KOPT-K1 (cell line): Measurements from ENCODE around the gene CFDP1.

Source experiments
- H3K27ac ChIP-seq: fragments of 200-600 bp; sonication (generic); 2 replicates; pipeline ENCODE4 v1.5.1; 2016; ENCODE audit warnings: antibody characterized with exemption, mild to moderate bottlenecking, low read depth, low read length; ENCODE audit not compliant: poor library complexity, severe bottlenecking
- H3K36me3 ChIP-seq: fragments of 200-600 bp; sonication (generic); 2 replicates; pipeline ENCODE4 v1.5.1; 2017; ENCODE audit warnings: antibody characterized with exemption, mild to moderate bottlenecking, low read length, moderate library complexity; ENCODE audit not compliant: insufficient read depth
- H3K9me3 ChIP-seq: fragments of 200-600 bp; sonication (generic); 2 replicates; pipeline ENCODE4 v1.5.1; 2017; ENCODE audit warnings: antibody characterized with exemption, low read length, mild to moderate bottlenecking; ENCODE audit not compliant: insufficient read depth, poor library complexity, severe bottlenecking

The CFDP1 gene

DNA sequence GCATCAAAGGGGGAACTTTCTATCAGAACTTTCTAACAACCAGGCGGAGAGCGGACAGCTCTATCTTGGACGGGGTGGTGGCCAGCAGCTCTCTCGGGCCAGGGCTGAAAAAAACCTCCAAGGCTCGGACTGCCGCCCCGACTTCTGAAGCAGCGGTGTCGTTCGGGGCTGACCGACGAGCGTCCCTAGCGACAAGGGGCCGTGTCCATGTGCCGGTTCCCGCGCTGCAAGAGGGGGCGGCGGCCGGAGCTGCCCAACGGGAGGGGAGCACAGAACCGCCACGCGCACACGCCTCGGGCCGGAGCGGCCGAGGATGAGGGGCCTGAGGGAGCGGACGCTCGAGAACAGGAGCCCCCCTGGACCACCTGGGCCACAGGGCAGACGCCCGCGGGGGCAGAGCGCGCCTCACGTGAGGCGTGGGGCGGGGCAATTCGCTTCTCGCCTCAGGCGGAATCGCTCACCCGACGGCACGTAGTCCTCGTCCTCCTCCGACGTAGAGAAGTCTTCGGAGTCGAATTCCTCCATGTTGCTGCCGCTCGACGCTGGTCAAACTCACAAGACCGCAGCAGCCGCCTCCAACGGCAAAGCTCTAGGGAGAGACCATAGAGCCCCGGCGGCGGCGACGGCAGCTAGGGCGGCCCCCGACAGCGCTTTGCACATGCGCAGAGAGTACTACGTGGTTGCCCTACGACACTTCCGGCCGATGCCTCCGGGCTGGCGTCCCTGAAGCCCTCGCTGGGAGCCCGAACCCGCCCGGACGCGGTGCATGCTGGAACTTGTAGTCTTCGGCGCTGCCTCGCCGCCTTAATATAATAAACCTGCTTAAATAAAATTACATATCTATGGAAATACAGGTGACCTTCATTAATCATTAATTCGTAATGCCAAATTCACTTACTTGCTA is at the start of gene CFDP1:
CFDP1 (minus strand) TSS at position 676 of the 904 bp plus-strand sequence; CDS start at position 525, 151 bp downstream.
- H3K27ac ChIP-seq, result peak within 1 kb of the TSS; percentile 64

DNA sequence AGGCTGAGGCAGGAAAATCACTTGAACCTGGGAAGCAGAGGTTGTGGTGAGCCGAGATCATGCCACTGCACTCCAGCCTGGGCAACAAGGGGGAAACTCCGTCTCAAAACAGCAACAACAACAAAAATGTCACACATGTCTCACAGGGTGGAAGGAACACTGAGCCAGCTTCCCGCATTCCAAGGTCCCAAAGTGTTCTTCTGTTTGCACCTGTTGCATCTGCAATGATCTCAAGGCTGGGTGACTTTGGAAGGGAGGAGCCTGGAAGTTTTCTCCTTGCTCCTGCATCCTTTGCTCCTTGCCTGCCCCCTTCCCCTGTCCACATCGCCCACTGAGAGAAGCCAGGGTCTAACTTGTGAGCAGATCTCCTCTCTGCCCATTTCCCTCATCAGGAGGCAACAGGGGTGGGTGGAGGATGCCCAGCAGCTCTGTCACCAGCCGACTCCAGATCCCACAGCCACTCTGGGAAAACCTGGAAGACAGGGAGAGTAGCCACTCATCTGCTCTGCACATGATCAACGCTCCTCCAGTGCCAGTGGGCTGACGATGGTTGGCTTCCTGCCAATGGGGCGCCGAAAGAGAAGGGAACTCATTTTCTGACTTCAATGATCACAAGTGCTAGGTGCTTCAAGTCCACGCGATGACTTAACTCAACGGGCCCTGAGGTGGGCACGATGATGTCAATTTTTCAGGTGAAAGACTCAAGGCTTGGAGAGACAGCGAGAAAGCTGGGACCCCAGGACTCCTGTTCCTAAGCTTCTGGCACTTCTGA is 49.3 kb upstream of the CFDP1 start:
- no peaks in the 10 kb centered on the region for H3K36me3 ChIP-seq
- H3K9me3 ChIP-seq, result no peaks in the 10 kb centered on the region
- H3K27ac ChIP-seq, result no peak overlapping the region

More for the DNA sequence above, at the start of gene CFDP1:
- H3K9me3 ChIP-seq, result no peaks in the 10 kb centered on the region
- H3K36me3 ChIP-seq, result 0 out of 2 replicates have a peak, but pooled peaks cover 3% of the 10 kb centered on the region

DNA sequence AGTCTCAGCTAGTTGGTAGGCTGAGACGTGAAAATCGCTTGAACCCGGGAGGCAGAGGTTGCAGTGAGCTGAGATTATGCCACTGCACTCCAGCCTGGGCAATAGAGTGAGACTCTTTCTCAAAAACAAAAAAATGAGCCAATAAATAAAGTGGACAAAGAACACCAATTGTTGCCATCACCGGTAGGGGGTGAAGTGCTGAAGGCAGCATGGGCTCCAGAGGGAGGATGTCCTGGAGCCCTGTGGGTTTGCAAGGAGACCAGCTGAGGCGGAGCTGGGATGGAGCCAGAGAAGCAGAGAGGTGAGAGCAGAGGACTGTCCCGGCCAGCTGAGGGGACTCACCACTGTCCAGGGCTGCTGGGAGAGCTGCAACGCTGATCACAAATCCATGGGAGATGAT is 48.2 kb upstream of the CFDP1 start:
- H3K27ac ChIP-seq, result no peak overlapping the region
- H3K36me3 ChIP-seq, result no peaks in the 10 kb centered on the region
- no peaks in the 10 kb centered on the region for H3K9me3 ChIP-seq

GRCh38 chr16:75479421-75479990 is 46.2 kb upstream of the CFDP1 start:
- Histone ChIP-seq H3K27ac (no peak overlapping the region), H3K9me3 (no peaks in the 10 kb centered on the region), H3K36me3 (no peaks in the 10 kb centered on the region)

DNA sequence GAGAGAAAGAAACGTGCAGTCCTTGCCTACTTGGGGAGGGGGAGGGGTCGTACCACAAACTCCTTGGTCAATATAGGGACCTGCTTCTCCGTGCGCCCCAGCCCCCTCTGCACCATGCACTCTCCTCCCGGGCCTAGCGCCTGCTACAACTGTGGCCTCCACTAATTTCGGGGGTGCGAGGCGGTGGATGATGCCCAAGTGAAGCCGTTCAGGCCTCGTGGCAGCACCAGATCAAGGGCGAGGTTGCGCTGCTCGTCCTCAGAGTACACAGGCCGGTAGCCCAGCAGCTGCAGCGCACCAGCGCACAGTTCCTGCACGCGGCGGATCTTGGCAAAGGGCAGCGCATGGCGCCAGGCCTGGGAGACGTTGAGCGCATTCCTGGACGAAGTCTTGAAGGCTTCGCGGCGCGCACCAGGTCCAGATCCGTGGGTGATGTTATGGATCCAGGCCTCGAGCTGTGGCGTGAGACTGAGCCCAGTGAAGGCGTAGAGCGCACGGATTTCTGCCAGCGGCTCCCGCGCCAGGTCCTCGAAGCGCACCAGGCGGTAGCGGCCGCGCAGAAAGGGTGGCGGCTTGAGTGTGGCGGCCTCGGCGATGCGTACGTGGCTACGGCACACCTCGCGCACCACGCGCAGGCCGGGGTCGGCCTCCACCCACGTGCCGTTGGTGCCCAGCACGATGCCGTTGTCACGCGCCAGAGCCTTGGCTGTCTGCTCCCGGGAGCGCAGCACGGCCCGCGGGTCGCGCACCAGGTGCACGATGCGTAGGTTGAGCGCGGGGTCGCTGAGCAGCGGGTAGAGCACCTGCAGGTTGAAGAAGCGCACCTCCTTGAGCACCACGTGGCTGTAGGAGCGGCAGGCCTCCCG is 45.4 kb upstream of the CFDP1 start:
- H3K36me3 ChIP-seq, result no peaks in the 10 kb centered on the region
- no peaks in the 10 kb centered on the region for H3K9me3 ChIP-seq
- H3K27ac ChIP-seq, result no peak overlapping the region

GRCh38 chr16:75477680-75478473 is 44.6 kb upstream of the CFDP1 start:
- Histone ChIP-seq H3K9me3 (no peaks in the 10 kb centered on the region), H3K36me3 (no peaks in the 10 kb centered on the region), H3K27ac (no peak overlapping the region)

GRCh38 chr16:75476817-75477216 is 43.5 kb upstream of the CFDP1 start:
- no peak overlapping the region for H3K27ac ChIP-seq
- no peaks in the 10 kb centered on the region for H3K36me3 ChIP-seq
- no peaks in the 10 kb centered on the region for H3K9me3 ChIP-seq

GRCh38 chr16:75475420-75475847 is 42.1 kb upstream of the CFDP1 start:
- Histone ChIP-seq H3K9me3 (no peaks in the 10 kb centered on the region), H3K36me3 (no peaks in the 10 kb centered on the region), H3K27ac (no peak overlapping the region)

DNA sequence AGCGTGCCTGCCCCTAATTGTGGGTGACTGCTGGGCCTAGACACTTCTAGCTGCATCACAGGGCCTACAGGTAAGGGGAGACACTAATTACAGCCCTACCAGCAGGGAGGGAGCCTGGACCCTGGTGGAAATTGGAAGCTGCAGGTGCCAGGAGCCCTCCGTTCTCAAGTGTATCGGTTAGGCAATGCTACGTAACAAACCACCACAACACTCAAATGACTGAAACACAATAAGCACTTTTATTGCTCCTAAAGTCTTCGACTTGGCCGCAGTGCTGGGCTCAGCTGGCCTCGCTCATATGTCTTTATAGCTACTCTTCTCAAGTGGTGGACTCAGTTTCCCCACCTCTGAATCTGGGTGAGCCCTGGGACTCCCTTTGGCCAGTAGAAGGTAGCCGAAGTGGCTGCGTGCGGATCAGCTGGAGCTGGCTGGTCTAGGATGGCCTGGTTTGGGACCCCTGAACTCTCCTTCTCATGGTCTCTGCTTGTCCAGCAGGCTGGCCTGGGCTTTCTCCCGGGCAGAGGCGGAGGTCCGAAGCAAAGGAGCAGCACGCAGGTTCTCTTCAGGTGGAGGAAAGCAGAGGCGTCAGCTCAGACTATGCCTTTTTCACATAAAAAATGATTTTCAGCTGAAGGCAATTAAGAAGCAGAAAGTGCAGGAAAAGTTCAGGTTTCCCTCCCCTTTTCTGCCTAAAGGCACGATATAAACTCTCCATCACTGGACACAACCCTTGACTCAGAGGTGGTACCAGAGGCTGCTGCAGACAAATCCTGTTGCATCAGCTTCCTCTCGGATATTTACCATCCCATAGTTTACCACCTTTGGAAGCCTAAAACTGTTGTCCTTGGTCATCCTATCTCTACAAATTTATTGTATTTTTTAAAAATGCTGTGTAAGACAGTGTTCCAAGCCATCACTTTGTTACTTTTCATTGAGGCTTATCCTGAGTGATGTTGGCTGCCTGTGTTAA is 39.9 kb upstream of the CFDP1 start:
- no peaks in the 10 kb centered on the region for H3K36me3 ChIP-seq
- H3K9me3 ChIP-seq, result no peaks in the 10 kb centered on the region
- H3K27ac ChIP-seq, result no peak overlapping the region

GRCh38 chr16:75471723-75472633 is 38.7 kb upstream of the CFDP1 start:
- no peaks in the 10 kb centered on the region for H3K9me3 ChIP-seq
- H3K36me3 ChIP-seq, result no peaks in the 10 kb centered on the region
- no peak overlapping the region for H3K27ac ChIP-seq

GRCh38 chr16:75466760-75467159 is 33.5 kb upstream of the CFDP1 start:
- Histone ChIP-seq H3K36me3 (no peaks in the 10 kb centered on the region), H3K9me3 (no peaks in the 10 kb centered on the region), H3K27ac (no peak overlapping the region)
